Activated CD4-positive, alpha-beta T cell treated with anti-CD3 and anti-CD28 coated beads, Interleukin-2, amount 10 ng/mL, durations not matched to agents 7 days and 5 days (primary cell): ENCODE results near the gene CSF1R. TPM values are rescaled to one million over a fixed set of nuclear protein-coding genes. Genes with fewer than 3 reads are reported as not detected.

Experiments used
- CTCF ChIA-PET: fragments of 350-600 bp; sonication (Branson Sonifier 250); formaldehyde crosslinking; loops from one replicate; lab custom pipeline; 2021; ENCODE audit warnings: antibody characterized with exemption; lab: Charles Lee
- POLR2A ChIA-PET: fragments of 350-600 bp; sonication (Branson Sonifier 250); formaldehyde crosslinking; loops from one replicate; lab custom pipeline; 2021; ENCODE audit warnings: antibody characterized with exemption; lab: Charles Lee
- DNase-seq: peaks from one replicate; pipeline ENCODE4 v3.0.0-alpha.2; 2020
- H3K27ac Mint-ChIP-seq: one replicate; pipeline ENCODE4 v1.8.0; 2021; ENCODE audit warnings: mild to moderate bottlenecking, moderate library complexity, mixed read lengths
- H3K27me3 Mint-ChIP-seq: one replicate; pipeline ENCODE4 v1.8.0; 2021; ENCODE audit warnings: mixed read lengths
- H3K36me3 Mint-ChIP-seq: one replicate; pipeline ENCODE4 v1.8.0; 2021; ENCODE audit warnings: low read depth, mixed read lengths
- H3K4me1 Mint-ChIP-seq: one replicate; pipeline ENCODE4 v1.8.0; 2021; ENCODE audit warnings: mixed read lengths
- H3K4me3 Mint-ChIP-seq: one replicate; pipeline ENCODE4 v1.8.0; 2021; ENCODE audit warnings: mild to moderate bottlenecking, moderate library complexity, mixed read lengths
- H3K9me3 Mint-ChIP-seq: one replicate; pipeline ENCODE4 v1.8.0; 2021; ENCODE audit warnings: mixed read lengths
- total RNA-seq, 2 experiments: library from RNA; stranded (reverse); gene quantifications; one replicate each; pipeline ENCODE4 v1.2.3, GENCODE V29; 2021

Gene CSF1R
- total RNA-seq, 2 experiments from 2014 or later: 0.08 to 0.15 TPM

GRCh38 chr5:150017226-150018005 is 68.9 kb downstream of the CSF1R start:
- H3K36me3 Mint-ChIP-seq: peaks cover 85% of the 10 kb centered on the region
- ChIA-PET CTCF (interaction anchor here (0.7 to 1.7 kb wide), 5 partner anchors 8 to 26 kb away, joined by 3 to 5 read pairs (median 3); no protein-coding TSS in a partner anchor), POLR2A (no interaction called here)

GRCh38 chr5:150016537-150016936 is 69.8 kb downstream of the CSF1R start:
- H3K27ac Mint-ChIP-seq: no peak overlapping the region
- ChIA-PET CTCF (interaction anchor here (0.6 to 1.7 kb wide), 3 partner anchors 26 to 983 kb away, joined by 3 to 5 read pairs (median 4); no protein-coding TSS in a partner anchor), POLR2A (no interaction called here)
- H3K4me3 Mint-ChIP-seq: no peak overlapping the region
- DNase-seq: no peak
- peaks cover 83% of the 10 kb centered on the region for H3K36me3 Mint-ChIP-seq
- peaks cover 3% of the 10 kb centered on the region for H3K9me3 Mint-ChIP-seq
- H3K27me3 Mint-ChIP-seq: no peaks in the 10 kb centered on the region
- peaks cover 13% of the 10 kb centered on the region for H3K4me1 Mint-ChIP-seq

More at GRCh38 chr5:150017226-150018005, 68.9 kb downstream of the CSF1R start:
- peaks cover 21% of the 10 kb centered on the region for H3K4me1 Mint-ChIP-seq
- H3K27me3 Mint-ChIP-seq: no peaks in the 10 kb centered on the region
- H3K27ac Mint-ChIP-seq: no peak overlapping the region
- no peak overlapping the region for H3K4me3 Mint-ChIP-seq
- peaks cover 3% of the 10 kb centered on the region for H3K9me3 Mint-ChIP-seq
- DNase-seq: no peak

GRCh38 chr5:150015415-150015814 is 70.9 kb downstream of the CSF1R start:
- H3K4me1 Mint-ChIP-seq: peaks cover 8% of the 10 kb centered on the region
- no peak for DNase-seq
- ChIA-PET POLR2A (no interaction called here), CTCF (interaction anchor here (0.8 kb wide), 1 partner anchor 48 kb away, joined by 3 read pairs; no protein-coding TSS in a partner anchor)
- H3K9me3 Mint-ChIP-seq: peaks cover 3% of the 10 kb centered on the region
- peaks cover 86% of the 10 kb centered on the region for H3K36me3 Mint-ChIP-seq
- no peak overlapping the region for H3K27ac Mint-ChIP-seq
- H3K4me3 Mint-ChIP-seq: no peak overlapping the region
- H3K27me3 Mint-ChIP-seq: no peaks in the 10 kb centered on the region

GRCh38 chr5:150014456-150014855 is 71.9 kb downstream of the CSF1R start:
- Mint-ChIP-seq H3K36me3 (peaks cover 90% of the 10 kb centered on the region), H3K4me1 (peaks cover 4% of the 10 kb centered on the region), H3K4me3 (no peak overlapping the region), H3K9me3 (peaks cover 3% of the 10 kb centered on the region), H3K27me3 (no peaks in the 10 kb centered on the region), H3K27ac (no peak overlapping the region)
- POLR2A ChIA-PET: no interaction called here
- CTCF ChIA-PET: no interaction called here
- DNase-seq: no peak

- ChIA-PET CTCF (no interaction called here), POLR2A (no interaction called here)
- peaks cover 87% of the 10 kb centered on the region for H3K36me3 Mint-ChIP-seq
- no peak for DNase-seq
- H3K9me3 Mint-ChIP-seq: peaks cover 3% of the 10 kb centered on the region
- no peaks in the 10 kb centered on the region for H3K27me3 Mint-ChIP-seq
- H3K27ac Mint-ChIP-seq: no peak overlapping the region
- H3K4me1 Mint-ChIP-seq: no peaks in the 10 kb centered on the region
- H3K4me3 Mint-ChIP-seq: no peak overlapping the region
Observed at GRCh38 chr5:150013931-150014330, 72.4 kb downstream of the CSF1R start.

GRCh38 chr5:150009671-150010387 is 76.5 kb downstream of the CSF1R start:
- no peaks in the 10 kb centered on the region for H3K27me3 Mint-ChIP-seq
- peaks cover 5% of the 10 kb centered on the region for H3K4me1 Mint-ChIP-seq
- ChIA-PET POLR2A (interaction anchor here (0.7 kb wide), 1 partner anchor 10 kb away, joined by 3 read pairs; the partner anchor contains the start of gene TIGD6), CTCF (interaction anchor here (0.6 to 1.6 kb wide), 7 partner anchors 8 to 96 kb away, joined by 3 to 6 read pairs (median 3); partner anchors contain the start of genes HMGXB3 and TIGD6)
- no peak for DNase-seq
- no peak overlapping the region for H3K4me3 Mint-ChIP-seq
- peaks cover 70% of the 10 kb centered on the region for H3K36me3 Mint-ChIP-seq
- peaks cover 3% of the 10 kb centered on the region for H3K9me3 Mint-ChIP-seq
- no peak overlapping the region for H3K27ac Mint-ChIP-seq

GRCh38 chr5:150007050-150007449 is 79.3 kb downstream of the CSF1R start:
- ChIA-PET POLR2A (interaction anchor here (0.6 kb wide), 1 partner anchor 1245 kb away, joined by 3 read pairs; no protein-coding TSS in a partner anchor), CTCF (interaction anchor here (0.6 to 2.0 kb wide), 3 partner anchors 13 to 1234 kb away, joined by 3 to 5 read pairs (median 3); no protein-coding TSS in a partner anchor)
- Mint-ChIP-seq H3K4me3 (no peak overlapping the region), H3K27me3 (no peaks in the 10 kb centered on the region), H3K27ac (no peak overlapping the region), H3K9me3 (no peaks in the 10 kb centered on the region), H3K4me1 (peaks cover 28% of the 10 kb centered on the region), H3K36me3 (peaks cover 61% of the 10 kb centered on the region)
- no peak for DNase-seq

- ChIA-PET POLR2A (no interaction called here), CTCF (interaction anchor here (0.9 to 1.9 kb wide), 7 partner anchors 9 to 131 kb away, joined by 3 to 9 read pairs (median 4); no protein-coding TSS in a partner anchor)
- Mint-ChIP-seq H3K36me3 (peaks cover 58% of the 10 kb centered on the region), H3K27ac (no peak overlapping the region), H3K9me3 (no peaks in the 10 kb centered on the region), H3K4me3 (no peak overlapping the region), H3K27me3 (no peaks in the 10 kb centered on the region), H3K4me1 (peaks cover 33% of the 10 kb centered on the region)
- no peak for DNase-seq
Observed at GRCh38 chr5:150006318-150006717, 80.0 kb downstream of the CSF1R start.

Other genes with a start within 250 kb of the CSF1R start
- gene PDE6A, start 141.8 kb downstream of the CSF1R start, total RNA-seq: not detected
- gene SLC26A2, start 125.8 kb downstream of the CSF1R start, total RNA-seq: 1 to 10 TPM; 8.8 to 9.3 TPM
- 1 to 10 TPM; 2.1 to 2.2 TPM for gene TIGD6, start 85.9 kb downstream of the CSF1R start, total RNA-seq
- 10 to 100 TPM; 29.4 to 31.7 TPM for gene HMGXB3, start 85.8 kb downstream of the CSF1R start, total RNA-seq
- 1 to 10 TPM; 1.9 to 3.6 TPM for gene PDGFRB, start 69.3 kb upstream of the CSF1R start, total RNA-seq
- gene CDX1, start 80.2 kb upstream of the CSF1R start, total RNA-seq: not detected
- not detected for gene SLC6A7, start 103.5 kb upstream of the CSF1R start, total RNA-seq
- not detected for gene CAMK2A, start 203.2 kb upstream of the CSF1R start, total RNA-seq
- gene ARSI, start 216.4 kb upstream of the CSF1R start, total RNA-seq: not detected